HG03442 (cell line): ENCODE measurements around the gene PCK2.

Experiments used
- ATAC-seq: cut with Tn5 transposase; IDR thresholded peaks from one replicate; pipeline ENCODE4 v1.9.1; 2021; ENCODE audit warnings: mild to moderate bottlenecking, moderate library complexity; ENCODE audit not compliant: unreplicated experiment

PCK2 gene

GRCh38 chr14:24150567-24150966 lies 56.5 kb downstream of the PCK2 start:
- no peak for ATAC-seq

- no peak for ATAC-seq
Observed at GRCh38 chr14:24150993-24151392, 56.9 kb downstream of the PCK2 start.

GRCh38 chr14:24151404-24152080 lies 57.4 kb downstream of the PCK2 start:
- ATAC-seq: no peak
